ENCODE data around the gene GRAP. TPM values are rescaled to one million over a fixed set of nuclear protein-coding genes. Genes with fewer than 3 reads are reported as not detected.

The GRAP gene
- total RNA-seq, 1 donor from 2014 or later, result 2.9 TPM

Other genes with a start within 250 kb of the GRAP start
- 20.9 TPM for gene PRPSAP2, start 188.8 kb downstream of the GRAP start, total RNA-seq
- 0.13 TPM for gene SLC5A10, start 94.8 kb downstream of the GRAP start, total RNA-seq
- gene FAM83G, start 42.2 kb downstream of the GRAP start, total RNA-seq, result 2.5 TPM
- gene GRAPL, start 80.6 kb upstream of the GRAP start, total RNA-seq, result 1.7 TPM
- 78.4 TPM for gene EPN2, start 190.4 kb upstream of the GRAP start, total RNA-seq